GM10248 (cell line): ENCODE data around the gene CEP78.

Source experiments
- CTCF ChIA-PET: fragments of 300-600 bp; sonication (Branson Sonifier 250); formaldehyde crosslinking; extraction: SDS; loops from one replicate; lab custom pipeline; 2021; ENCODE audit warnings: antibody characterized with exemption; lab: Yijun Ruan, JAX
- POLR2A ChIA-PET: fragments of 350-650 bp; sonication (Branson Sonifier 250); formaldehyde crosslinking; extraction: SDS; loops from one replicate; lab custom pipeline; 2020; ENCODE audit warnings: antibody characterized with exemption; lab: Yijun Ruan, JAX
- DNase-seq: peaks from one replicate; pipeline ENCODE4 v3.0.0; 2012; ENCODE audit errors: extremely low spot score
- CTCF ChIP-seq: IDR thresholded peaks from 2 replicates; pipeline ENCODE4 v1.5.1; 2012; ENCODE audit warnings: mild to moderate bottlenecking, low read depth; ENCODE audit errors: extremely low read depth, missing control alignments, control extremely low read depth

The CEP78 gene

GRCh38 chr9:78235762-78236550 is at the start of gene CEP78:
Gene CEP78 (plus strand): TSS chr9:78236075. CDS start chr9:78236351, 276 bp downstream.
- peak; percentile 95 for DNase-seq
- CTCF ChIA-PET = no interaction called here
- POLR2A ChIA-PET = interaction anchor here (0.7 kb wide), 1 partner anchor 61 kb away, joined by 10 read pairs; no protein-coding TSS in a partner anchor
- TF ChIP-seq CTCF = no peak

- no peak for DNase-seq
- TF ChIP-seq CTCF = no peak
- ChIA-PET POLR2A (no interaction called here), CTCF (no interaction called here)
Observed at GRCh38 chr9:78187763-78188484, 48.0 kb upstream of the CEP78 start.

GRCh38 chr9:78188594-78188993 is 47.3 kb upstream of the CEP78 start:
- ChIA-PET POLR2A (no interaction called here), CTCF (no interaction called here)
- DNase-seq = no peak
- no peak for TF ChIP-seq CTCF

- DNase-seq = no peak
- ChIA-PET POLR2A (no interaction called here), CTCF (no interaction called here)
Observed at GRCh38 chr9:78189001-78189400, 46.9 kb upstream of the CEP78 start.

GRCh38 chr9:78189461-78189860 is 46.4 kb upstream of the CEP78 start:
- POLR2A ChIA-PET = no interaction called here
- CTCF ChIA-PET = no interaction called here
- DNase-seq = no peak
- no peak for TF ChIP-seq CTCF

More at GRCh38 chr9:78189001-78189400, 46.9 kb upstream of the CEP78 start:
- TF ChIP-seq CTCF = no peak

GRCh38 chr9:78191931-78192330 is 43.9 kb upstream of the CEP78 start:
- ChIA-PET CTCF (no interaction called here), POLR2A (no interaction called here)
- DNase-seq = no peak
- TF ChIP-seq CTCF = no peak
